K562 (cell line): ENCODE measurements around the gene NR1I3. TPM values are rescaled to one million over a fixed set of nuclear protein-coding genes. Genes with fewer than 3 reads are reported as not detected.

Experiments used
- ATF6 ChIP-seq: sonication (generic); formaldehyde crosslinking; IDR thresholded peaks from 2 replicates; pipeline ENCODE4 v1.4.0; 2020; ENCODE audit warnings: mild to moderate bottlenecking, missing genetic modification reagents
- BRF2 ChIP-seq: IDR thresholded peaks from 3 replicates; pipeline ENCODE4 v1.6.1; 2011; ENCODE audit warnings: borderline replicate concordance, mild to moderate bottlenecking; ENCODE audit not compliant: insufficient read length, insufficient read depth
- IFI16 ChIP-seq: fragments of 250-450 bp; sonication (Bioruptor Pico); IDR thresholded peaks from 2 replicates; pipeline ENCODE4 v2.1.2; 2022; ENCODE audit warnings: mild to moderate bottlenecking, inconsistent platforms
- MGA ChIP-seq: fragments of 450-650 bp; IDR thresholded peaks from 2 replicates; pipeline ENCODE4 v1.6.1; 2016; ENCODE audit warnings: mild to moderate bottlenecking, moderate library complexity
- NONO ChIP-seq, 2 experiments: fragments of 200-400 bp in 1 of 2; fragments of 450-650 bp in 1 of 2; formaldehyde crosslinking in 1 of 2; IDR thresholded peaks; 2 replicates each; pipeline ENCODE4 v1.6.1; 2017; ENCODE audit warnings: low read depth in 2 of 2, mild to moderate bottlenecking in 2 of 2, moderate library complexity in 2 of 2, low read length in 1 of 2
- PKNOX1 ChIP-seq: fragments of 450-650 bp; IDR thresholded peaks from 2 replicates; pipeline ENCODE4 v1.6.1; 2016
- RBM15 ChIP-seq: fragments of 200-400 bp; formaldehyde crosslinking; IDR thresholded peaks from 2 replicates; pipeline ENCODE4 v1.6.1; 2018; ENCODE audit warnings: mild to moderate bottlenecking, low read length, moderate library complexity; ENCODE audit not compliant: insufficient read depth
- RUNX1 ChIP-seq: sonication (generic); IDR thresholded peaks from 2 replicates; pipeline ENCODE4 v1.6.1; 2016; ENCODE audit warnings: antibody characterized with exemption, low read depth
- ZNF232 ChIP-seq: sonication (generic); formaldehyde crosslinking; IDR thresholded peaks from 2 replicates; pipeline ENCODE4 v1.8.0; 2022; ENCODE audit warnings: mild to moderate bottlenecking, missing genetic modification reagents
- ZNF3 ChIP-seq: fragments of 250-450 bp; sonication (Bioruptor Pico); IDR thresholded peaks from 2 replicates; pipeline ENCODE4 v1.5.0; 2021; ENCODE audit warnings: mild to moderate bottlenecking, moderate library complexity
- ZNF764 ChIP-seq: fragments of 250-450 bp; sonication (Bioruptor Pico); IDR thresholded peaks from 2 replicates; pipeline ENCODE4 v1.4.0; 2020; ENCODE audit warnings: low read depth, mild to moderate bottlenecking, moderate library complexity
- polyA plus RNA-seq, 8 experiments: library from polyadenylated mRNA; depleted of rRNA in 4 of 8; stranded (reverse) in 5 of 8; unstranded in 3 of 8; fragments of >200 nt; fragmentation: Nextera tagmentation in 2 of 8; fragmentation: Illumina TruSeq in 1 of 8; extraction: Ambion mirVana in 2 of 8; extraction: Trizol in 1 of 8; gene quantifications; 2 replicates each; pipeline versions ENCODE4 v1.2.1 to v1.2.3, GENCODE V29; 2011 to 2014; ENCODE audit warnings: inconsistent platforms in 1 of 8, missing spikeins in 1 of 8
- total RNA-seq, 7 experiments: library from RNA; depleted of rRNA in 6 of 7; stranded (reverse); fragments of >200 nt in 6 of 7; fragmentation: Illumina TruSeq in 2 of 7; extraction: Trizol in 2 of 7; gene quantifications; 2 replicates each; pipeline versions ENCODE4 v1.2.1 to v1.2.3, GENCODE V29; 2011 to 2021; ENCODE audit warnings: low replicate concordance in 1 of 7

Gene NR1I3
- total and polyA plus RNA-seq, 9 of the 15 experiments (the other 6 are each of a cell fraction or from before 2014, with no cell fraction given): 0.11 TPM; not detected in 8

GRCh38 chr1:161225534-161226319 is 12.3 kb downstream of the NR1I3 start, which contains the start of gene TOMM40L (continued):
- TF ChIP-seq ATF6 (CRISPR knock-in tag) (no peak), MGA (no peak), RUNX1 (no peak), PKNOX1 (peak; percentile 100), RBM15 (no peak), NONO (IDR thresholded peaks at IDR 0.05; ENCODE audit: low read depth in 2 of 2, low read length in 1 of 2) (no peak), ZNF764 (no peak), ZNF3 (CRISPR knock-in tag) (no peak), ZNF232 (no peak), BRF2 (no peak), IFI16 (CRISPR knock-in tag) (no peak)
